Prostate gland (tissue), 2 donors: ENCODE measurements around the gene GMDS. TPM values are rescaled to one million over a fixed set of nuclear protein-coding genes. Genes with fewer than 3 reads are reported as not detected.

ENCODE experiments used
- DNase-seq: peaks from one replicate; pipeline ENCODE4 v3.0.0-alpha.2; 2019; ENCODE audit warnings: low spot score
- H3K27ac ChIP-seq, 2 donors: fragments of 200-600 bp; sonication (generic); 2 replicates each; pipeline ENCODE4 v1.5.1; 2017 to 2019
- H3K27me3 ChIP-seq: fragments of 200-600 bp; sonication (generic); replicated peaks from 2 replicates; pipeline ENCODE4 v1.5.1; 2019; ENCODE audit not compliant: insufficient read depth
- H3K36me3 ChIP-seq, 2 donors: fragments of 200-600 bp; sonication (generic); 1 replicate in 1 of 2; 2 replicates in 1 of 2; pipeline versions ENCODE4 v1.5.1 to v1.8.1; 2017 to 2019
- H3K4me1 ChIP-seq: fragments of 200-600 bp; sonication (generic); replicated peaks from 2 replicates; pipeline ENCODE4 v1.5.1; 2019
- H3K4me3 ChIP-seq, 2 donors: fragments of 200-600 bp; sonication (generic); 2 replicates each; pipeline ENCODE4 v1.5.1; 2017 to 2019
- H3K9me3 ChIP-seq: fragments of 200-600 bp; sonication (generic); 2 replicates; pipeline ENCODE4 v1.5.1; 2017
- CTCF ChIP-seq, 4 experiments: fragments of 200-600 bp in 2 of 4; fragments of 450-650 bp in 2 of 4; sonication (generic) in 2 of 4; IDR thresholded peaks; 1 replicate in 3 of 4; 2 replicates in 1 of 4; pipeline ENCODE4 v1.5.1; 2016 to 2019; ENCODE audit warnings: antibody characterized with exemption in 4 of 4, mild to moderate bottlenecking in 2 of 4, moderate library complexity in 2 of 4
- POLR2A ChIP-seq: fragments of 450-650 bp; IDR thresholded peaks from one replicate; pipeline ENCODE4 v1.6.1; 2016; ENCODE audit warnings: antibody characterized with exemption, mild to moderate bottlenecking
- POLR2AphosphoS5 ChIP-seq: sonication (generic); formaldehyde crosslinking; IDR thresholded peaks from one replicate; pipeline ENCODE4 v1.6.1; 2017; ENCODE audit warnings: antibody characterized with exemption
- WGBS: methylation state at CpG from one replicate; pipeline ENCODE4 v1.1.5; 2018; 5-methylcytosine and 5-hydroxymethylcytosine counted together
- intact Hi-C: fragments of 100-400 bp; cut with DNase I; formaldehyde crosslinking; loops from one replicate; pipeline ENCODE4 v1.14.2; 2022
- total RNA-seq, 2 donors: library from RNA; depleted of rRNA; stranded (reverse); fragments of >200 nt; gene quantifications; one replicate each; pipeline ENCODE4 v1.1.0, GENCODE V29; 2016

The GMDS gene
- total RNA-seq, 2 donors from 2014 or later = 24.9 to 29.9 TPM

GRCh38 chr6:1597924-1598323 lies 647.5 kb downstream of the GMDS start:
- Histone ChIP-seq H3K9me3 (no peaks in the 10 kb centered on the region), H3K4me1 (no peaks in the 10 kb centered on the region), H3K27me3 (no peaks in the 10 kb centered on the region), H3K27ac (no peak overlapping the region), H3K36me3 (no peaks in the 10 kb centered on the region), H3K4me3 (no peak overlapping the region)
- 93% methylated on average over 5 of the region's 5 CpGs for WGBS
- intact Hi-C loops = loop anchor here (5.0 kb wide), 2 partner anchors 1099 to 1149 kb away; no protein-coding TSS in a partner anchor
- no peak for TF ChIP-seq POLR2A
- TF ChIP-seq POLR2AphosphoS5 = no peak
- no peak for TF ChIP-seq CTCF (IDR thresholded peaks at IDR 0.05)
- no peak for DNase-seq

- intact Hi-C loops = loop anchor here (5.0 kb wide), 2 partner anchors 1100 to 1150 kb away; no protein-coding TSS in a partner anchor
- WGBS = 83% methylated on average over 8 of the region's 8 CpGs
- no peak overlapping the region for H3K27ac ChIP-seq
- no peaks in the 10 kb centered on the region for H3K9me3 ChIP-seq
- H3K36me3 ChIP-seq = no peaks in the 10 kb centered on the region
- no peaks in the 10 kb centered on the region for H3K27me3 ChIP-seq
- no peaks in the 10 kb centered on the region for H3K4me1 ChIP-seq
- DNase-seq = no peak
- H3K4me3 ChIP-seq = no peak overlapping the region
- TF ChIP-seq POLR2A = no peak
- TF ChIP-seq CTCF (IDR thresholded peaks at IDR 0.05) = no peak
- no peak for TF ChIP-seq POLR2AphosphoS5
Observed at GRCh38 chr6:1597121-1597744, 648.2 kb downstream of the GMDS start.

- no peak overlapping the region for H3K27ac ChIP-seq
- intact Hi-C loops = loop anchor here (5.0 kb wide), 2 partner anchors 1101 to 1151 kb away; no protein-coding TSS in a partner anchor
- WGBS = 18% methylated on average over 25 of the region's 25 CpGs
- H3K4me3 ChIP-seq = no peak overlapping the region
- H3K4me1 ChIP-seq = no peaks in the 10 kb centered on the region
- H3K27me3 ChIP-seq = no peaks in the 10 kb centered on the region
- TF ChIP-seq CTCF (IDR thresholded peaks at IDR 0.05) (peak; percentile 92 to 94 (median 93)), POLR2A (no peak), POLR2AphosphoS5 (peak; percentile 37)
- DNase-seq = peak; percentile 50
- no peaks in the 10 kb centered on the region for H3K9me3 ChIP-seq
- H3K36me3 ChIP-seq = no peaks in the 10 kb centered on the region
Observed at GRCh38 chr6:1596088-1596852, 649.1 kb downstream of the GMDS start.

- no peak for DNase-seq
- TF ChIP-seq CTCF (IDR thresholded peaks at IDR 0.05) (no peak), POLR2AphosphoS5 (no peak), POLR2A (no peak)
- Histone ChIP-seq H3K4me1 (no peaks in the 10 kb centered on the region), H3K27ac (no peak overlapping the region), H3K36me3 (no peaks in the 10 kb centered on the region), H3K9me3 (no peaks in the 10 kb centered on the region), H3K4me3 (no peak overlapping the region), H3K27me3 (no peaks in the 10 kb centered on the region)
- intact Hi-C loops = loop anchor here (5.0 kb wide), 2 partner anchors 1102 to 1152 kb away; no protein-coding TSS in a partner anchor
- WGBS = 79% methylated on average over 28 of the region's 28 CpGs
Observed at GRCh38 chr6:1595271-1596087, 649.9 kb downstream of the GMDS start.
